HepG2 (cell line): ENCODE results near the gene NEK5. TPM values are rescaled to one million over a fixed set of nuclear protein-coding genes. Genes with fewer than 3 reads are reported as not detected.

Source experiments
- BCL6 ChIP-seq: IDR thresholded peaks from 2 replicates; pipeline ENCODE4 v1.6.1; 2016; ENCODE audit warnings: missing genetic modification reagents, missing compliant biosample characterization
- BORCS8-MEF2B ChIP-seq: sonication (generic); formaldehyde crosslinking; IDR thresholded peaks from 2 replicates; pipeline ENCODE4 v1.8.0; 2022; ENCODE audit warnings: mild to moderate bottlenecking, missing genetic modification reagents
- CBX5 ChIP-seq: sonication (generic); formaldehyde crosslinking; IDR thresholded peaks from 2 replicates; pipeline ENCODE4 v1.4.0; 2020; ENCODE audit warnings: missing genetic modification reagents, borderline replicate concordance
- CENPX ChIP-seq: sonication (generic); formaldehyde crosslinking; IDR thresholded peaks from 2 replicates; pipeline ENCODE4 v1.9.0; 2021; ENCODE audit warnings: mild to moderate bottlenecking, missing genetic modification reagents, moderate library complexity
- ESRRA ChIP-seq: sonication (generic); formaldehyde crosslinking; IDR thresholded peaks from 2 replicates; pipeline ENCODE4 v1.5.1; 2020; ENCODE audit warnings: mild to moderate bottlenecking, low read depth, missing genetic modification reagents
- JUNB ChIP-seq: sonication (generic); formaldehyde crosslinking; IDR thresholded peaks from 2 replicates; pipeline ENCODE4 v1.8.0; 2022; ENCODE audit warnings: missing genetic modification reagents, mild to moderate bottlenecking, borderline replicate concordance
- KDM5B ChIP-seq: sonication (generic); formaldehyde crosslinking; IDR thresholded peaks from 2 replicates; pipeline ENCODE4 v1.4.0; 2020; ENCODE audit warnings: missing genetic modification reagents, mild to moderate bottlenecking, borderline replicate concordance
- MAFF ChIP-seq: IDR thresholded peaks from 2 replicates; pipeline ENCODE4 v1.6.1; 2011; ENCODE audit warnings: low read depth, low read length, improper control_type of control experiment
- MEIS1 ChIP-seq: sonication (generic); formaldehyde crosslinking; IDR thresholded peaks from 2 replicates; pipeline ENCODE4 v1.9.0; 2021; ENCODE audit warnings: mild to moderate bottlenecking, missing genetic modification reagents, moderate library complexity, borderline replicate concordance
- NR1H2 ChIP-seq: sonication (generic); formaldehyde crosslinking; IDR thresholded peaks from 2 replicates; pipeline ENCODE4 v1.8.1; 2022; ENCODE audit warnings: low read depth, missing genetic modification reagents, borderline replicate concordance
- ZBTB38 ChIP-seq: sonication (generic); formaldehyde crosslinking; IDR thresholded peaks from 2 replicates; pipeline ENCODE4 v1.5.1; 2020; ENCODE audit warnings: mild to moderate bottlenecking, missing genetic modification reagents
- ZBTB7A ChIP-seq: sonication (generic); formaldehyde crosslinking; IDR thresholded peaks from 2 replicates; pipeline ENCODE4 v1.8.0; 2022; ENCODE audit warnings: mild to moderate bottlenecking, missing genetic modification reagents
- ZNF432 ChIP-seq: sonication (generic); formaldehyde crosslinking; IDR thresholded peaks from 2 replicates; pipeline ENCODE4 v1.5.0; 2020; ENCODE audit warnings: missing genetic modification reagents, mild to moderate bottlenecking, borderline replicate concordance
- ZNF567 ChIP-seq: sonication (generic); formaldehyde crosslinking; IDR thresholded peaks from 2 replicates; pipeline ENCODE4 v1.8.1; 2023; ENCODE audit warnings: mild to moderate bottlenecking, missing genetic modification reagents, borderline replicate concordance
- ZNF709 ChIP-seq: sonication (generic); formaldehyde crosslinking; IDR thresholded peaks from 2 replicates; pipeline ENCODE4 v1.5.0; 2020; ENCODE audit warnings: mild to moderate bottlenecking, missing genetic modification reagents
- ZNF746 ChIP-seq: sonication (generic); formaldehyde crosslinking; IDR thresholded peaks from 2 replicates; pipeline ENCODE4 v1.8.0; 2022; ENCODE audit warnings: mild to moderate bottlenecking, missing genetic modification reagents
- ZNF766 ChIP-seq: sonication (generic); formaldehyde crosslinking; IDR thresholded peaks from 2 replicates; pipeline ENCODE4 v1.5.0; 2020; ENCODE audit warnings: missing genetic modification reagents, borderline replicate concordance
- polyA plus RNA-seq, 8 experiments: library from polyadenylated mRNA; depleted of rRNA in 3 of 8; stranded (reverse) in 7 of 8; unstranded in 1 of 8; fragments of >200 nt; fragmentation: Illumina TruSeq in 4 of 8; extraction: Trizol in 4 of 8; gene quantifications; 2 replicates each; pipeline versions ENCODE4 v1.2.1 to v1.2.3, GENCODE V29; 2011 to 2016; ENCODE audit warnings: low read depth in 4 of 8, missing spikeins in 1 of 8, mixed read lengths in 1 of 8; ENCODE audit not compliant: insufficient read depth in 1 of 8
- total RNA-seq, 5 experiments: library from RNA; depleted of rRNA; stranded (reverse); fragments of >200 nt; fragmentation: Illumina TruSeq; extraction: Trizol; gene quantifications; 2 replicates each; pipeline ENCODE4 v1.2.3, GENCODE V29; 2016; ENCODE audit warnings: low read depth in 1 of 5
- TF ChIP-seq, protein P1 (sequence below): sonication (generic); formaldehyde crosslinking; IDR thresholded peaks from 2 replicates; pipeline ENCODE4 v1.9.0; 2021; ENCODE audit warnings: missing genetic modification reagents, borderline replicate concordance
- TF ChIP-seq, protein P2 (sequence below): sonication (generic); formaldehyde crosslinking; IDR thresholded peaks from 2 replicates; pipeline ENCODE4 v1.8.1; 2023; ENCODE audit warnings: missing genetic modification reagents, mild to moderate bottlenecking, borderline replicate concordance
- TF ChIP-seq, protein P3 (sequence below): sonication (generic); formaldehyde crosslinking; IDR thresholded peaks from 2 replicates; pipeline ENCODE4 v1.8.1; 2023; ENCODE audit warnings: mild to moderate bottlenecking, missing genetic modification reagents
- TF ChIP-seq, protein P4 (sequence below): sonication (generic); formaldehyde crosslinking; IDR thresholded peaks from 2 replicates; pipeline ENCODE4 v1.5.0; 2020; ENCODE audit warnings: missing genetic modification reagents
- TF ChIP-seq, protein P5 (sequence below): sonication (generic); formaldehyde crosslinking; IDR thresholded peaks from 2 replicates; pipeline ENCODE4 v1.4.0; 2020; ENCODE audit warnings: mild to moderate bottlenecking, missing genetic modification reagents
- TF ChIP-seq, protein P6 (sequence below), 2 experiments: fragments of 450-650 bp in 1 of 2; sonication (generic) in 1 of 2; formaldehyde crosslinking; IDR thresholded peaks; 2 replicates each; pipeline versions ENCODE4 v1.5.0 to v1.8.0; 2020 to 2022; ENCODE audit warnings: mild to moderate bottlenecking in 1 of 2, missing genetic modification reagents in 1 of 2

Gene NEK5
- total and polyA plus RNA-seq, 2 of the 13 experiments (the other 11 are each of a cell fraction or from before 2014, with no cell fraction given): 0.12 to 0.22 TPM

DNA sequence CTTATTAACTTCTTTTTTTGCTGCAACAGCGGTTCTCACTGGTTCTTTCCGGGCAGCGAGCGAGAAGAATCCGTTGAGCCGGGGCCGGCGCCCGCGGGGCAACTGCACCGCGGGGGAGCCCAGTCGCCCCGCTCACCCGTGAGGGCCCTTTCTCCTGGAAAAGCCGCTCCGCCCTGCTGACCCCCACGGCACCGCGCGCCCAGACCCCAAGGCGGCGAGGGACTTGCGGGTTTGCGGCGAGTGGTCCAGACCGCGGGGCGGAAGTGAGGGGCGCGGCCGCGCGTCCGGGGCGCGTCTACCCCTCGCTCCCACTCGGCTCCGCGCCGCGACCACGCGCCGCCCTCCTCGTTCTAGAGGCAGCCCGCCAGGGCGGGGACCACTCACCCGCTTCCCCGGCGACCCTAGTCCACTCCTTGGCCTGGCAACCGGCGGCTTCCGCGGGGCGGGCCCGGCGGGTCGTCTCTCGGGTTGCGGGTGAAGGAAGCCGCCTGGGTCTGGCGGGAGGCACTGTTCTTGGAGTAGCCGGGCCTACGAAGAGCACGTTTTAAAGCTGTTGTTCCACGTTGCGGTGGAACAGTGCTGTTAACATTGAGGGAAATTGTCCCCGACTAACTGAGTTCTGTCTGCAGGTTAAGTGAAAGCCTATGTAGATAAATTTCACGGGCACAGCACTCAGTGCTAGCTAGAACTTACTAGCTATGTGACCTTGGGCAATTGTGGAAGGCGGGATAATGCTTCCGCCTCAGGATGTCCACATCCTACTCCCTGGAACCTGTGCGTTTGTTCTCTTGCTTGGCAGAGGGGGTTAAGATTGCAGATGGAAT lies 30.5 kb upstream of the NEK5 start, which contains the start of gene NEK3 (continued):
- no peak for TF ChIP-seq CENPX (CRISPR knock-in tag)
- TF ChIP-seq NR1H2 (CRISPR knock-in tag): peak; percentile 78; the same call in 1 of the 2 replicates
- TF ChIP-seq, protein P1, sequence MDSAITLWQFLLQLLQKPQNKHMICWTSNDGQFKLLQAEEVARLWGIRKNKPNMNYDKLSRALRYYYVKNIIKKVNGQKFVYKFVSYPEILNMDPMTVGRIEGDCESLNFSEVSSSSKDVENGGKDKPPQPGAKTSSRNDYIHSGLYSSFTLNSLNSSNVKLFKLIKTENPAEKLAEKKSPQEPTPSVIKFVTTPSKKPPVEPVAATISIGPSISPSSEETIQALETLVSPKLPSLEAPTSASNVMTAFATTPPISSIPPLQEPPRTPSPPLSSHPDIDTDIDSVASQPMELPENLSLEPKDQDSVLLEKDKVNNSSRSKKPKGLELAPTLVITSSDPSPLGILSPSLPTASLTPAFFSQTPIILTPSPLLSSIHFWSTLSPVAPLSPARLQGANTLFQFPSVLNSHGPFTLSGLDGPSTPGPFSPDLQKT (CRISPR knock-in tag): peak; percentile 82; the same call in 1 of the 2 replicates
- peak; percentile 73; the same call in 1 of the 2 replicates for TF ChIP-seq ZBTB7A
- TF ChIP-seq JUNB: peak; percentile 62; the same call in 1 of the 2 replicates
- TF ChIP-seq, protein P2, sequence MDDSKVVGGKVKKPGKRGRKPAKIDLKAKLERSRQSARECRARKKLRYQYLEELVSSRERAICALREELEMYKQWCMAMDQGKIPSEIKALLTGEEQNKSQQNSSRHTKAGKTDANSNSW: peak; percentile 82; the same call in 1 of the 2 replicates
- TF ChIP-seq, protein P3, sequence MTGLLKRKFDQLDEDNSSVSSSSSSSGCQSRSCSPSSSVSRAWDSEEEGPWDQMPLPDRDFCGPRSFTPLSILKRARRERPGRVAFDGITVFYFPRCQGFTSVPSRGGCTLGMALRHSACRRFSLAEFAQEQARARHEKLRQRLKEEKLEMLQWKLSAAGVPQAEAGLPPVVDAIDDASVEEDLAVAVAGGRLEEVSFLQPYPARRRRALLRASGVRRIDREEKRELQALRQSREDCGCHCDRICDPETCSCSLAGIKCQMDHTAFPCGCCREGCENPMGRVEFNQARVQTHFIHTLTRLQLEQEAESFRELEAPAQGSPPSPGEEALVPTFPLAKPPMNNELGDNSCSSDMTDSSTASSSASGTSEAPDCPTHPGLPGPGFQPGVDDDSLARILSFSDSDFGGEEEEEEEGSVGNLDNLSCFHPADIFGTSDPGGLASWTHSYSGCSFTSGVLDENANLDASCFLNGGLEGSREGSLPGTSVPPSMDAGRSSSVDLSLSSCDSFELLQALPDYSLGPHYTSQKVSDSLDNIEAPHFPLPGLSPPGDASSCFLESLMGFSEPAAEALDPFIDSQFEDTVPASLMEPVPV (CRISPR knock-in tag): no peak
- peak; percentile 96 for TF ChIP-seq ZNF709 (CRISPR knock-in tag)
- TF ChIP-seq ZNF432 (CRISPR knock-in tag): peak; percentile 29; the same call in 1 of the 2 replicates
- peak; percentile 50; the same call in 1 of the 2 replicates for TF ChIP-seq ESRRA
- TF ChIP-seq ZBTB38 (CRISPR knock-in tag): no peak; the same call in 1 of the 2 replicates
- no peak for TF ChIP-seq CBX5 (CRISPR knock-in tag)
- TF ChIP-seq, protein P4, sequence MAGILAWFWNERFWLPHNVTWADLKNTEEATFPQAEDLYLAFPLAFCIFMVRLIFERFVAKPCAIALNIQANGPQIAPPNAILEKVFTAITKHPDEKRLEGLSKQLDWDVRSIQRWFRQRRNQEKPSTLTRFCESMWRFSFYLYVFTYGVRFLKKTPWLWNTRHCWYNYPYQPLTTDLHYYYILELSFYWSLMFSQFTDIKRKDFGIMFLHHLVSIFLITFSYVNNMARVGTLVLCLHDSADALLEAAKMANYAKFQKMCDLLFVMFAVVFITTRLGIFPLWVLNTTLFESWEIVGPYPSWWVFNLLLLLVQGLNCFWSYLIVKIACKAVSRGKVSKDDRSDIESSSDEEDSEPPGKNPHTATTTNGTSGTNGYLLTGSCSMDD (CRISPR knock-in tag): peak; percentile 89
- TF ChIP-seq BORCS8-MEF2B (CRISPR knock-in tag): peak; percentile 62
- TF ChIP-seq BCL6 (CRISPR knock-in tag): peak; percentile 34; the same call in 1 of the 2 replicates
- peak; percentile 60; the same call in 1 of the 2 replicates for TF ChIP-seq ZNF567 (CRISPR knock-in tag)
- TF ChIP-seq, protein P5, sequence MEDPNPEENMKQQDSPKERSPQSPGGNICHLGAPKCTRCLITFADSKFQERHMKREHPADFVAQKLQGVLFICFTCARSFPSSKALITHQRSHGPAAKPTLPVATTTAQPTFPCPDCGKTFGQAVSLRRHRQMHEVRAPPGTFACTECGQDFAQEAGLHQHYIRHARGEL (CRISPR knock-in tag): no peak
- no peak for TF ChIP-seq MEIS1
- no peak for TF ChIP-seq MAFF
- TF ChIP-seq ZNF766 (CRISPR knock-in tag): peak; percentile 95; the same call in 1 of the 2 replicates
- TF ChIP-seq, protein P6, sequence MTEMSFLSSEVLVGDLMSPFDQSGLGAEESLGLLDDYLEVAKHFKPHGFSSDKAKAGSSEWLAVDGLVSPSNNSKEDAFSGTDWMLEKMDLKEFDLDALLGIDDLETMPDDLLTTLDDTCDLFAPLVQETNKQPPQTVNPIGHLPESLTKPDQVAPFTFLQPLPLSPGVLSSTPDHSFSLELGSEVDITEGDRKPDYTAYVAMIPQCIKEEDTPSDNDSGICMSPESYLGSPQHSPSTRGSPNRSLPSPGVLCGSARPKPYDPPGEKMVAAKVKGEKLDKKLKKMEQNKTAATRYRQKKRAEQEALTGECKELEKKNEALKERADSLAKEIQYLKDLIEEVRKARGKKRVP (CRISPR knock-in tag; IDR thresholded peaks at IDR 0.05): peak in 1 of 2 experiments; percentile 46; a peak in 2 of 4 replicates
- TF ChIP-seq KDM5B: peak; percentile 91; the same call in 1 of the 2 replicates
- TF ChIP-seq ZNF746: peak; percentile 45; the same call in 1 of the 2 replicates
